ENCODE results near the gene POU2F3.
A peak's percentile ranks its signal among the peaks of the same experiment; 100 is the strongest.

GRCh38 chr11:120205596-120206161, 34.3 kb upstream of the POU2F3 start:
- TF ChIP-seq POLR2A (IDR thresholded peaks at IDR 0.05; ENCODE audit: low read depth, low read length) (no peak), MXI1 (IDR thresholded peaks at IDR 0.05; ENCODE audit: borderline replicate concordance, low read depth, low read length) (0 out of 2 replicates have a peak, but pooled peaks have one; percentile 24), CTCF (conservative IDR thresholded peaks at IDR 0.05; ENCODE audit: low read depth, low read length) (no peak), RAD21 (IDR thresholded peaks at IDR 0.05; ENCODE audit: low read length) (no peak), USF2 (IDR thresholded peaks at IDR 0.05; ENCODE audit: low read depth, low read length) (peak; percentile 82), CEBPB (IDR thresholded peaks at IDR 0.05; ENCODE audit: low read depth, low read length) (no peak), MAFK (IDR thresholded peaks at IDR 0.05; ENCODE audit: low read depth, low read length) (no peak), SMC3 (IDR thresholded peaks at IDR 0.05; ENCODE audit: low read depth, low read length) (no peak), ELK1 (IDR thresholded peaks at IDR 0.05; ENCODE audit: borderline replicate concordance, low read depth, low read length) (no peak), MAZ (IDR thresholded peaks at IDR 0.05; ENCODE audit: borderline replicate concordance, low read depth, low read length) (no peak), BHLHE40 (IDR thresholded peaks at IDR 0.05; ENCODE audit: low read depth, low read length) (peak; percentile 99)
